IMR-90 (cell line): ENCODE measurements around the gene PNMA8B. TPM values are rescaled to one million over a fixed set of nuclear protein-coding genes. Genes with fewer than 3 reads are reported as not detected.

Experiments used
- ATAC-seq: fragments of 200-7000 bp; cut with Tn5 transposase; 2 replicates; pipeline ENCODE4 v1.9.1; 2020; ENCODE audit warnings: low read depth, mild to moderate bottlenecking, moderate library complexity
- BruUV-seq: library from RNA; stranded (reverse); fragments of 400-500 nt; replicated peaks from 2 replicates; lab custom pipeline; 2021; lab: Mats Ljungman, UMichigan
- CTCF ChIA-PET: fragments of 300-600 bp; formaldehyde crosslinking; extraction: SDS; loops from one replicate; lab custom pipeline; 2021; ENCODE audit warnings: antibody characterized with exemption; lab: Yijun Ruan, JAX
- POLR2A ChIA-PET: fragments of 300-600 bp; sonication (Branson Sonifier 250); formaldehyde crosslinking; loops from one replicate; lab custom pipeline; 2022; ENCODE audit warnings: antibody characterized with exemption; ENCODE audit not compliant: unreplicated experiment; lab: Charles Lee
- DNase-seq: peaks from one replicate; pipeline ENCODE4 v3.0.0; 2013
- H2AFZ ChIP-seq: replicated peaks from 2 replicates; pipeline ENCODE3; 2013; ENCODE audit warnings: low read length, mild to moderate bottlenecking; ENCODE audit not compliant: poor library complexity
- H2AK5ac ChIP-seq: 2 replicates; pipeline ENCODE4 v1.6.1; 2013; ENCODE audit warnings: low read depth, low read length, inconsistent platforms
- H2AK9ac ChIP-seq: replicated peaks from 2 replicates; pipeline ENCODE3; 2013; ENCODE audit warnings: mild to moderate bottlenecking, low read depth, low read length, moderate library complexity; ENCODE audit not compliant: poor library complexity
- H2BK120ac ChIP-seq: 2 replicates; pipeline ENCODE4 v1.6.1; 2013; ENCODE audit warnings: low read depth, low read length, inconsistent platforms
- H2BK15ac ChIP-seq: 3 replicates; pipeline ENCODE4 v1.6.1; 2013; ENCODE audit warnings: low read depth, low read length, inconsistent platforms
- H2BK20ac ChIP-seq: 2 replicates; pipeline ENCODE4 v1.6.1; 2013; ENCODE audit warnings: low read depth, mild to moderate bottlenecking, inconsistent platforms, low read length, moderate library complexity
- H2BK5ac ChIP-seq: 2 replicates; pipeline ENCODE4 v1.6.1; 2013; ENCODE audit warnings: mild to moderate bottlenecking, low read depth, low read length, inconsistent platforms; ENCODE audit not compliant: poor library complexity, severe bottlenecking
- H3K14ac ChIP-seq: replicated peaks from 2 replicates; pipeline ENCODE4 v1.6.1; 2013; ENCODE audit warnings: low read depth, low read length, inconsistent platforms
- H3K18ac ChIP-seq: 2 replicates; pipeline ENCODE4 v1.6.1; 2013; ENCODE audit warnings: low read depth, low read length, control low read depth
- H3K23ac ChIP-seq: 2 replicates; pipeline ENCODE4 v1.6.1; 2013; ENCODE audit warnings: low read depth, low read length, inconsistent platforms
- H3K27ac ChIP-seq: 2 replicates; pipeline ENCODE4 v1.5.1; 2013; ENCODE audit warnings: mild to moderate bottlenecking, control low read depth, low read length; ENCODE audit not compliant: insufficient read depth
- H3K27me3 ChIP-seq: 2 replicates; pipeline ENCODE4 v1.6.1; 2013; ENCODE audit warnings: low read length; ENCODE audit not compliant: control insufficient read depth, insufficient read depth
- H3K36me3 ChIP-seq: 2 replicates; pipeline ENCODE4 v1.6.1; 2013; ENCODE audit warnings: low read length, mixed read lengths; ENCODE audit not compliant: control insufficient read depth, insufficient read depth
- H3K4ac ChIP-seq: 2 replicates; pipeline ENCODE4 v1.6.1; 2013; ENCODE audit warnings: low read depth, low read length, inconsistent platforms
- H3K4me1 ChIP-seq: 2 replicates; pipeline ENCODE4 v1.6.1; 2013; ENCODE audit warnings: low read length, mixed read lengths; ENCODE audit not compliant: control insufficient read depth, insufficient read depth
- H3K4me2 ChIP-seq: 2 replicates; pipeline ENCODE4 v1.6.1; 2013; ENCODE audit warnings: low read depth, mild to moderate bottlenecking, control low read depth, low read length, moderate library complexity
- H3K4me3 ChIP-seq: 2 replicates; pipeline ENCODE4 v1.5.1; 2013; ENCODE audit warnings: low read depth, mild to moderate bottlenecking, control low read depth, low read length, moderate library complexity; ENCODE audit not compliant: insufficient read depth
- H3K56ac ChIP-seq: 2 replicates; pipeline ENCODE4 v1.6.1; 2013; ENCODE audit warnings: low read length, inconsistent platforms; ENCODE audit not compliant: insufficient read depth; ENCODE audit errors: extremely low read depth
- H3K79me1 ChIP-seq, 2 experiments: 2 replicates each; pipeline ENCODE4 v1.6.1; 2013; ENCODE audit warnings: low read length in 2 of 2, inconsistent platforms in 1 of 2, low read depth in 1 of 2
- H3K9ac ChIP-seq: 2 replicates; pipeline ENCODE4 v1.6.1; 2013; ENCODE audit warnings: low read depth, low read length, control low read depth
- H3K9me1 ChIP-seq: 2 replicates; pipeline ENCODE4 v1.6.1; 2013; ENCODE audit warnings: low read length, inconsistent platforms; ENCODE audit not compliant: insufficient read depth
- H3K9me3 ChIP-seq: 2 replicates; pipeline ENCODE4 v1.6.1; 2013; ENCODE audit warnings: low read length; ENCODE audit not compliant: control insufficient read depth, insufficient read depth
- H4K20me1 ChIP-seq: 2 replicates; pipeline ENCODE4 v1.6.1; 2013; ENCODE audit warnings: low read length, inconsistent platforms; ENCODE audit not compliant: insufficient read depth
- H4K5ac ChIP-seq: 2 replicates; pipeline ENCODE4 v1.6.1; 2013; ENCODE audit warnings: mild to moderate bottlenecking, low read depth, low read length, control low read depth
- H4K8ac ChIP-seq, 2 experiments: 2 replicates each; pipeline ENCODE4 v1.6.1; 2013; ENCODE audit warnings: low read depth in 2 of 2, low read length in 2 of 2, control low read depth in 1 of 2, inconsistent platforms in 1 of 2
- H4K91ac ChIP-seq: 2 replicates; pipeline ENCODE4 v1.6.1; 2013; ENCODE audit warnings: low read depth, low read length, inconsistent platforms; ENCODE audit not compliant: insufficient read depth
- BHLHE40 ChIP-seq: fragments of 150-350 bp; IDR thresholded peaks from 2 replicates; pipeline ENCODE4 v1.6.1; 2016; ENCODE audit warnings: mild to moderate bottlenecking, low read depth, low read length
- CEBPB ChIP-seq: IDR thresholded peaks from 2 replicates; pipeline ENCODE4 v1.6.1; 2012; ENCODE audit warnings: low read depth, low read length, improper control_type of control experiment
- CHD1 ChIP-seq: IDR thresholded peaks from 2 replicates; pipeline ENCODE4 v1.6.1; 2012; ENCODE audit warnings: low read depth, low read length, improper control_type of control experiment
- ELK1 ChIP-seq: fragments of 150-350 bp; IDR thresholded peaks from 2 replicates; pipeline ENCODE4 v1.6.1; 2016; ENCODE audit warnings: low read depth, mild to moderate bottlenecking, low read length, moderate library complexity, borderline replicate concordance
- FOS ChIP-seq: fragments of 150-350 bp; IDR thresholded peaks from 2 replicates; pipeline ENCODE4 v1.6.1; 2016; ENCODE audit warnings: low read depth, low read length
- MAZ ChIP-seq: IDR thresholded peaks from 2 replicates; pipeline ENCODE4 v1.6.1; 2012; ENCODE audit warnings: low read depth, mild to moderate bottlenecking, low read length, improper control_type of control experiment, moderate library complexity, borderline replicate concordance
- MXI1 ChIP-seq: IDR thresholded peaks from 2 replicates; pipeline ENCODE4 v1.6.1; 2012; ENCODE audit warnings: low read depth, mild to moderate bottlenecking, low read length, moderate library complexity, borderline replicate concordance
- NFE2L2 ChIP-seq: fragments of 150-350 bp; IDR thresholded peaks from 2 replicates; pipeline ENCODE4 v1.6.1; 2016; ENCODE audit warnings: low read depth, mild to moderate bottlenecking, low read length
- POLR2A ChIP-seq: IDR thresholded peaks from 2 replicates; pipeline ENCODE4 v1.6.1; 2012; ENCODE audit warnings: mild to moderate bottlenecking, low read depth, low read length
- RAD21 ChIP-seq: IDR thresholded peaks from 2 replicates; pipeline ENCODE4 v1.6.1; 2012; ENCODE audit warnings: low read length, improper control_type of control experiment
- RCOR1 ChIP-seq: IDR thresholded peaks from 2 replicates; pipeline ENCODE4 v1.6.1; 2012; ENCODE audit warnings: mild to moderate bottlenecking, low read length, improper control_type of control experiment; ENCODE audit not compliant: insufficient replicate concordance
- RFX5 ChIP-seq: IDR thresholded peaks from 2 replicates; pipeline ENCODE4 v1.8.0; 2012; ENCODE audit warnings: low read depth, mild to moderate bottlenecking, low read length, moderate library complexity
- SMC3 ChIP-seq: fragments of 150-350 bp; IDR thresholded peaks from 2 replicates; pipeline ENCODE4 v1.6.1; 2016; ENCODE audit warnings: low read depth, mild to moderate bottlenecking, antibody characterized with exemption, low read length, moderate library complexity
- WGBS, 2 experiments: methylation state at CpG; one replicate each; pipeline versions ENCODE4 v1.1.5 to v1.1.7; 2013; ENCODE audit warnings: missing lambda C conversion rate in 2 of 2; ENCODE audit not compliant: insufficient read length in 1 of 2; ENCODE audit errors: extremely low coverage in 2 of 2; 5-methylcytosine and 5-hydroxymethylcytosine counted together
- dilution Hi-C: fragments of 300-500 bp; cut with HindIII; formaldehyde crosslinking; loops from one replicate; pipeline ENCODE4 v1.14.3; 2018; ENCODE audit warnings: low sequenced_read_pairs; ENCODE audit not compliant: unreplicated experiment
- in situ Hi-C: fragments of 300-500 bp; cut with MboI; formaldehyde crosslinking; loops from 3 replicates; pipeline ENCODE4 v1.14.3; 2019; ENCODE audit warnings: low sequenced_read_pairs, inconsistent platforms, mixed read lengths
- intact Hi-C: fragments of 100-400 bp; cut with micrococcal nuclease; formaldehyde crosslinking; loops from 2 replicates; pipeline ENCODE4 v1.10.0; 2022
- polyA plus RNA-seq, 3 experiments: library from polyadenylated mRNA; depleted of rRNA; stranded (reverse); fragments of >200 nt; gene quantifications; 2 replicates each; pipeline ENCODE4 v1.2.3, GENCODE V29; 2012; ENCODE audit warnings: low replicate concordance in 1 of 3
- total RNA-seq: library from RNA; depleted of rRNA; stranded (reverse); fragments of >200 nt; gene quantifications from 2 replicates; pipeline ENCODE4 v1.2.3, GENCODE V29; 2012
- TF ChIP-seq, protein P1 (sequence below): fragments of 150-350 bp; IDR thresholded peaks from 2 replicates; pipeline ENCODE4 v1.6.1; 2017; ENCODE audit warnings: mild to moderate bottlenecking, antibody characterized with exemption, low read length, low read depth
- TF ChIP-seq, protein P2 (sequence below): conservative IDR thresholded peaks from 2 replicates; pipeline ENCODE4 v1.5.1; 2012; ENCODE audit warnings: mild to moderate bottlenecking, low read depth, low read length, improper control_type of control experiment

Gene PNMA8B
- total and polyA plus RNA-seq, 2 of the 4 experiments (the other 2 are of a cell fraction), result 0.12 to 0.18 TPM

- H3K9ac ChIP-seq, result no peak overlapping the region
- no peak for TF ChIP-seq SMC3
- TF ChIP-seq FOS, result no peak
- no peak for TF ChIP-seq RCOR1
- TF ChIP-seq RAD21, result no peak
- no peak for TF ChIP-seq POLR2A
- TF ChIP-seq BHLHE40, result no peak
- TF ChIP-seq CEBPB, result no peak
- TF ChIP-seq, protein P1, sequence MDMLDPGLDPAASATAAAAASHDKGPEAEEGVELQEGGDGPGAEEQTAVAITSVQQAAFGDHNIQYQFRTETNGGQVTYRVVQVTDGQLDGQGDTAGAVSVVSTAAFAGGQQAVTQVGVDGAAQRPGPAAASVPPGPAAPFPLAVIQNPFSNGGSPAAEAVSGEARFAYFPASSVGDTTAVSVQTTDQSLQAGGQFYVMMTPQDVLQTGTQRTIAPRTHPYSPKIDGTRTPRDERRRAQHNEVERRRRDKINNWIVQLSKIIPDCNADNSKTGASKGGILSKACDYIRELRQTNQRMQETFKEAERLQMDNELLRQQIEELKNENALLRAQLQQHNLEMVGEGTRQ, result no peak
- TF ChIP-seq, protein P2, sequence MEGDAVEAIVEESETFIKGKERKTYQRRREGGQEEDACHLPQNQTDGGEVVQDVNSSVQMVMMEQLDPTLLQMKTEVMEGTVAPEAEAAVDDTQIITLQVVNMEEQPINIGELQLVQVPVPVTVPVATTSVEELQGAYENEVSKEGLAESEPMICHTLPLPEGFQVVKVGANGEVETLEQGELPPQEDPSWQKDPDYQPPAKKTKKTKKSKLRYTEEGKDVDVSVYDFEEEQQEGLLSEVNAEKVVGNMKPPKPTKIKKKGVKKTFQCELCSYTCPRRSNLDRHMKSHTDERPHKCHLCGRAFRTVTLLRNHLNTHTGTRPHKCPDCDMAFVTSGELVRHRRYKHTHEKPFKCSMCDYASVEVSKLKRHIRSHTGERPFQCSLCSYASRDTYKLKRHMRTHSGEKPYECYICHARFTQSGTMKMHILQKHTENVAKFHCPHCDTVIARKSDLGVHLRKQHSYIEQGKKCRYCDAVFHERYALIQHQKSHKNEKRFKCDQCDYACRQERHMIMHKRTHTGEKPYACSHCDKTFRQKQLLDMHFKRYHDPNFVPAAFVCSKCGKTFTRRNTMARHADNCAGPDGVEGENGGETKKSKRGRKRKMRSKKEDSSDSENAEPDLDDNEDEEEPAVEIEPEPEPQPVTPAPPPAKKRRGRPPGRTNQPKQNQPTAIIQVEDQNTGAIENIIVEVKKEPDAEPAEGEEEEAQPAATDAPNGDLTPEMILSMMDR, result no peak
- no peak for TF ChIP-seq MAZ
- TF ChIP-seq CHD1, result no peak
- TF ChIP-seq MXI1, result no peak
- no peak for TF ChIP-seq ELK1
- no peak for TF ChIP-seq NFE2L2
- TF ChIP-seq RFX5, result no peak
Observed at GRCh38 chr19:46493236-46494145, 2.2 kb downstream of the PNMA8B start.

More at GRCh38 chr19:46493236-46494145, 2.2 kb downstream of the PNMA8B start:
- Histone ChIP-seq H3K4ac (no peak overlapping the region), H2BK20ac (no peak overlapping the region), H3K56ac (no peak overlapping the region), H4K20me1 (no peaks in the 10 kb centered on the region), H2BK5ac (no peak overlapping the region), H2AK5ac (no peak overlapping the region), H3K79me1 (no peaks in the 10 kb centered on the region), H3K4me3 (no peak overlapping the region), H4K91ac (no peak overlapping the region), H3K9me3 (no peaks in the 10 kb centered on the region), H3K4me1 (no peaks in the 10 kb centered on the region), H2AK9ac (no peak overlapping the region), H3K27me3 (peaks cover 43% of the 10 kb centered on the region), H3K36me3 (no peaks in the 10 kb centered on the region), H4K8ac (no peak overlapping the region), H3K23ac (no peak overlapping the region), H2BK120ac (no peak overlapping the region), H2AFZ (no peak overlapping the region), H3K9me1 (no peaks in the 10 kb centered on the region), H2BK15ac (no peak overlapping the region), H3K14ac (no peak overlapping the region), H3K27ac (no peak overlapping the region), H4K5ac (no peak overlapping the region), H3K4me2 (no peak overlapping the region), H3K18ac (no peak overlapping the region)
- no TSS peak for BruUV-seq
- ATAC-seq (no peak), DNase-seq (no peak)
- CTCF ChIA-PET, result no interaction called here
- dilution Hi-C loops (no loop called here), intact Hi-C loops (no loop called here), in situ Hi-C loops (no loop called here)
- POLR2A ChIA-PET, result no interaction called here
- WGBS, 2 experiments, result 51% methylated on average over 17 of the region's 92 CpGs; no CpG with 5 or more reads in 1 of the 2 experiments
